ENCODE results near the gene GPER1. TPM values are rescaled to one million over a fixed set of nuclear protein-coding genes. Genes with fewer than 3 reads are reported as not detected.

Gene GPER1
- total and polyA plus RNA-seq, 2 experiments from 2014 or later, result 0.89 TPM; not detected in 1

GRCh38 chr7:1106793-1107421 is 19.0 kb downstream of the GPER1 start (continued):
- no peak for TF ChIP-seq NANOG (IDR thresholded peaks at IDR 0.05; ENCODE audit: borderline replicate concordance)
- TF ChIP-seq, protein P1, sequence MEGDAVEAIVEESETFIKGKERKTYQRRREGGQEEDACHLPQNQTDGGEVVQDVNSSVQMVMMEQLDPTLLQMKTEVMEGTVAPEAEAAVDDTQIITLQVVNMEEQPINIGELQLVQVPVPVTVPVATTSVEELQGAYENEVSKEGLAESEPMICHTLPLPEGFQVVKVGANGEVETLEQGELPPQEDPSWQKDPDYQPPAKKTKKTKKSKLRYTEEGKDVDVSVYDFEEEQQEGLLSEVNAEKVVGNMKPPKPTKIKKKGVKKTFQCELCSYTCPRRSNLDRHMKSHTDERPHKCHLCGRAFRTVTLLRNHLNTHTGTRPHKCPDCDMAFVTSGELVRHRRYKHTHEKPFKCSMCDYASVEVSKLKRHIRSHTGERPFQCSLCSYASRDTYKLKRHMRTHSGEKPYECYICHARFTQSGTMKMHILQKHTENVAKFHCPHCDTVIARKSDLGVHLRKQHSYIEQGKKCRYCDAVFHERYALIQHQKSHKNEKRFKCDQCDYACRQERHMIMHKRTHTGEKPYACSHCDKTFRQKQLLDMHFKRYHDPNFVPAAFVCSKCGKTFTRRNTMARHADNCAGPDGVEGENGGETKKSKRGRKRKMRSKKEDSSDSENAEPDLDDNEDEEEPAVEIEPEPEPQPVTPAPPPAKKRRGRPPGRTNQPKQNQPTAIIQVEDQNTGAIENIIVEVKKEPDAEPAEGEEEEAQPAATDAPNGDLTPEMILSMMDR (conservative IDR thresholded peaks at IDR 0.05; ENCODE audit: low read depth in 2 of 2), result no peak
- no peak for TF ChIP-seq REST (IDR thresholded peaks at IDR 0.05; ENCODE audit: unreplicated experiment)
- TF ChIP-seq CREB1 (CRISPR knock-in tag; IDR thresholded peaks at IDR 0.05; ENCODE audit: low read depth), result no peak
- no peak for TF ChIP-seq STAT1 (IDR thresholded peaks at IDR 0.05; ENCODE audit: unreplicated experiment)

GRCh38 chr7:1108264-1108920 is 20.5 kb downstream of the GPER1 start:
- no peak overlapping the region for H3K27ac Mint-ChIP-seq
- H3K36me3 ChIP-seq (ENCODE audit: insufficient read depth), result no peaks in the 10 kb centered on the region
- H3K9me3 Mint-ChIP-seq, result no peaks in the 10 kb centered on the region

More at GRCh38 chr7:1108264-1108920, 20.5 kb downstream of the GPER1 start:
- no peaks in the 10 kb centered on the region for H3F3A ChIP-seq (replicated peaks; ENCODE audit: low read depth)
- H3K9me2 ChIP-seq (ENCODE audit: insufficient read depth), result no peaks in the 10 kb centered on the region
- DNase-seq (ENCODE audit: low spot score) (no peak), ATAC-seq (no peak)
- H2AFZ ChIP-seq, result no peak overlapping the region
- no peak overlapping the region for H3K4me2 ChIP-seq
- H3K36me3 Mint-ChIP-seq (ENCODE audit: low read depth), result no peaks in the 10 kb centered on the region; the same call in 2 of the 3 replicates
- no peaks in the 10 kb centered on the region for H3K27me3 ChIP-seq (ENCODE audit: insufficient read depth)
- no peak overlapping the region for H3K4me3 Mint-ChIP-seq
- H3K4me1 Mint-ChIP-seq, result no peaks in the 10 kb centered on the region; the same call in 2 of the 3 replicates
- H3K79me2 ChIP-seq (replicated peaks; ENCODE audit: insufficient read depth), result peaks cover 67% of the 10 kb centered on the region
- no peak overlapping the region for H3K4me3 ChIP-seq
- no peak overlapping the region for H3K27ac ChIP-seq (ENCODE audit: low read depth)
- no peaks in the 10 kb centered on the region; the same call in none of the 2 replicates for H4K20me1 ChIP-seq (replicated peaks; ENCODE audit: insufficient read depth)
- TF ChIP-seq ZNF331 (CRISPR knock-in tag; IDR thresholded peaks at IDR 0.05; ENCODE audit: low read depth), result no peak
- peaks cover 2% of the 10 kb centered on the region for H3K27me3 Mint-ChIP-seq (ENCODE audit: insufficient read depth, low read depth, poor library complexity)
- H3K4me1 ChIP-seq (ENCODE audit: insufficient read depth), result no peaks in the 10 kb centered on the region
